Islet precursor cell (in vitro differentiated cells): Measurements from ENCODE around the gene LSS.

Experiments used
- DNase-seq: peaks from one replicate; pipeline ENCODE4 v3.0.0-alpha.2; 2018

Gene LSS

DNA sequence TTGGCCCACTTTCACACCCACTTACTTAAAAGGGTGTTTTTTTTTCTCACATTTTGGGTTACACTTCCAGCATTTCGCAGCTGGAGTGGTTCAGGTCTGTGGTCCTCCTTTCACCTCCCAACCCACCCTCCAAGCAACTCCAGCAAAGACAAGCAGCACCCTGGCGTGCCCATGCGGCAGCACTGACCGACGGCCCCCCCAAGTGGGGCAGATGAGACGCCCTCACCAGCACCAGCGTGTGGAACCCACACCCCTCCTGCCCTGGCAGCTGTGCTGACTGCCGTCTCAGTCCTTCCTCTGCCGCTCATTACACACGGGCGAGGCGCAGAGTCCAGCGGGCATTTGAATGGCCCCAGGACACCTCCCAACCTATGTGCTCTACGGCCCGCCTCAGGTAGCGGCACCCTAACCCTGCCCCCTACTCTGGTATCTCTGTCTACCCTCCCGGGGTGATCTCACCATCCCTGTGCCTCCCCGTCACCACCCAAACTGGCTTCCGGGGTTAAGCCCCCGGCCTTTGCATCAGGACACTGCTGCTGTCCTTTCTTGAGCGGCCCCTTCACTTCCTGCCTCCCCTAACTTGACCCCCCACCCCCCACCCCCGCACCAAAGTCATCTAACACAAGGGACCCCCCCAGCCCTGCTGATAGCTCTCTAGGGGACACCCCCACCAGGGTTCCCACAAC lies 10.9 kb downstream of the LSS start:
- peak; percentile 37 for DNase-seq

DNA sequence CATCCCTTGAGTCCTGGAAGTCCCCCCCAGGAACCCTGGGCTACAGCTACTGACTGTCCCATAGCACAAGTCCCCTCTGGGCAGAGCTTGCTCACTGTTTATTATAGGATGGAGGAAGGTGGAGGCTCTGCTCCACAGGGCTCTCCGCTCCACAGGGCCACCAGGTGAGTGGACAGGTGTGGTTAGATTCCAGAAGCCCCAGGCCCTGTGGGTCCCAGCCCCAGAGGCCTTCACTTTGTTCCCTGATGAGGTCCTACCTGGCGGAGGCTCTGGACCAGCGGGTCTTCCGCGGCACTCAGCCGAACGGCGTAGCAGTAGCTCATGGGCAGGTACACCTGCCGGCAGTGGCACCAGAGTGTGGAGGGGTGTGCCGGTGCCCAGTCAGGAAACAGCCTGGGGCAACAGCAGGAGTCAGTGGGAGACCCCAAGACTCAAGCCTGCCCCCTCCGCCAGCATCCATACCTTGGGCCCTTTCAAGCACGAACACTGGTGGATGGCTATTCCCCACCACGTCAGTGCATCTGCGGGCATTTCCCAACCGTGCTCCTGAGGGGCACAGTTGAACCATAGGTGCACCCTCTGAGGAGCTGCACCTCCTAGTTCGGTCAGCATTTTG lies 12.3 kb downstream of the LSS start:
- peak; percentile 49 for DNase-seq

DNA sequence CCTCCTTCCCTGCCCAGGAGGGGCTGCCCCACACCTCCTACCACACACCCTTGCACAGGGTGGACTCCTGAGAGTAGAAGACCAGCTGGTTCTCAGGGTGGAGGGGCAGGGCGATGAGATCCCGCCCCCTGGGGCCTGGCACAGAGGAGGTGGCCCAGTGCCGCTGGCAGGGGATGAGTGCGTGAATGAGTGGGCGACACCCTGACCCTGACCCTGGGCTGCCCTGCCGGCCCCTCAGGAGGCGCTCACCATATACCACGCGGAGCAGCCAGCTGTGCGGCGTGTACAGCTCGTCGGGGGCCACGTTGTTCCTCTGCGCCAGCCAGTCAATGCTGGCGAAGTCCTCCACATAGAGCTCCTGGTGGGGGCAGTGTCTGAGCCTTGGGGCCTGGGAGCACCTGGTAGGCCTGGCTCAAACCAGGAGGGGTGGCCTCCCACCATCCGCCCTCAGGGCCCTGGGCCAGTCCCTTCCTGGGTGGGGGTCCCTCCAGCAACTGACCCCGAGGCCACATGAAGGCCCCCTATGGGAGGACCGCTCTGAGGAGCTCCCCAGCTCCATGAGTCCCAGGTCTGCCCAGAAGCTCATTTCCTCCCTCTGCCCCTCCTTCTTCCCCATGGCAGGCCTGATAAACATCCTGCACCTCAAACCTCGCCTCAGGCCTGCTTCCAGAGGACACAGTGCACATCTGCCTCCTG lies 13.0 kb downstream of the LSS start:
- DNase-seq, result peak; percentile 45

DNA sequence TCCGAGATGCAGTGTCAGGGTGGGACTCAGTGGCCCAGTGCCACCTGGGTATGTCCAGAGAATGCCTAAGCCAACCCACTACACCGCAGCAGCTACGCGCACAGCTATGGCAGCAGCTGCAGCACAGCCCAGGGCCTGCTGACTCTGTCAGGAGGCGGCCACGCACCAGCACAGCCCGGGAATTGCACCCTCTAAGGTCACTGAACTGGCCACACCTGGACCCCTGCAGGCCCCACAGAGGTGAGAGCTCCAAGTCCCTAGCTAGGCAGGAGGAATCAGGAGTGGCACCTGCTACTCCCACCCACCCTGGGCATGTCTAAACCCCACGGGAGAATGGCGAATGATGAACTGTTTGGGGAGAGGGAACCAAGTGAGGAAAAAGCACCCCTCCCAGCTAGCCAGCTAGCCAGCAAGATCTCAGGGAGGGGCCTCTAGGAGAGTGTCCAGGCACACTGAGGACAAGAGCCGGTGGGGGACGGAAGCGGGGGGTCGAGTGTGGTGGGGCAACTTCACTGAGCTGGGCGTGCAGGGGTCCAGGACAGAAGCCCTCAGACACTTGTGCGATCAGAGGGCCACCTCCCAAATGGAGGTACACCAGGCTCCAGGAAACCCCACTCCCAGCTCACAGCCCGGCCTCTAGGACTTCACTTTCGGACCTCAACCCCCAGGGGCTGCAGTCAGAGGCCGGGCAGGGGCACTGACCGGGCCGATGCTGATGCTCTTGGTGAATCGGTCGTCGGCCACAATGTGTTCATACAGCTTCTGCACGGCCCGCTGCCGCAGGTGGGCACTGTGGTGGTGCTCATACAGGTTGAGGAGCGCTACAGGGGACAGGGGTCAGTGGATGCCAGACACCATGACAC lies 13.9 kb downstream of the LSS start:
- peak; percentile 48 for DNase-seq

DNA sequence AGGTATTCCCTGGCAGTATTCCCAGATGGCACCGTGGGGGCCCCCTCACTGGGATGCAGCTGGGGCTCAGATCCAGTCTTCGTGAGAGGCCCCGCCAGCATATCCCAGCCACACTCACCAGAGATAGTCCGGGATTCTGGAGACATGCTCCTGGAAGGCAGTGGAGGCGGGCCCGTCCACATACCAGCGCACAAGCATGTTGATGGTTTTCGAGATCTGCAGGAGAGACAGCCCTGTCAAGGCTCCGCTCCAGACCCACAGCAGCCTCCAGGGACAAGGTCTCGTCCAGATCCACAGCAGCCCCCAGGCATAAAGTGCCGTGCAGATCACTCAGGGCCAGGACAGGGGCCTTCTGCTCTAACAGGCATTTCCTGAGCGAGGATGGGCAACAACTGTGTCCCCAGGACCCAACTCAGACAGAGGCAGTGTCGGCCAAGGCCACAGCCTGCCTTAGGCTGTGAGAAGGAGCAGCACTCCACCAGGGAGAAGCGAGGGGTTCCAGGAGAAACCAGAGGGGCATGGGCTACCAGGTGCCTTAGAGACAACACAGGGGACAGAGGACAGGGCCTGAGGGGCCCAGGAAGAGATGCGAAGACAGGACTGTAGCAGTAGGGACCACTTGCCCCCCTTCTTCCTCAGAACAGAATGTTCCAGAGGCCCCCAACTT lies 14.8 kb downstream of the LSS start:
- peak; percentile 88 for DNase-seq

DNA sequence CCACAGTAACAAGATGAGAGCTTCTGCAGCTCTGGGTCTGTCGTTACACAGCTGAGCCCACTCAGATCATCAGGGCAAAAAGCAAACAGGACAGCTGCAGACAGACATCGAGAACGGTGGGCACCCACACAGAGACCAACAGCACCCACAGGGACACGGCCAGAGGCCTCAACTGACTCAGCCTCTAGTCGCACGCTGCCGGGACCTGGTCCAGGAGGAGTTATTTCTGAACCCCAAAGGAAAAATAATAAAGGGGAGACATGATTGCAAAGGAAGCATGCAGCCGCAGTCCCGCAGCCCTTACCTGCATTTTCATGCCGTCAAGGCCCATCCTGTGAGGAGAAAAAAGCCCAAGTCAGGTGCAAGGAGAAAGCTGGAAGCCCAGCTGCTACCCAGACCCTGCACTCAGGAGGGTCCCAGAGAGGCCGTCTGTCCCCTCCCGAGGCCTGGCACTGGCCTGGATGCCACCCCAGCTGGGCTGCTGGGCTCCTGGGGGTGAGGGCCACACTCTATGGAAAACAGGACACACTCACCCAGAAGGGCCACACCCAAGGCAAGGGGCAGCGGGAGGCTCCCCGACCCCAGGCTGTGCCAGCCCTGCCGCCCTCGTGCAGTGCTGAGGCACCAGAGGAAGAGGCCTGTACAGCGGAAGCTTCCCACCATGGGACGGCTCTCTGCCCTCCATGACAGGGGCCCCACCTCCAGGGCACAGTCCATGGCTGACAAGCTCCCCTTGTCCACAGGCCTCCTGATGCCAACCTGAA lies 15.7 kb downstream of the LSS start:
- DNase-seq, result peak; percentile 50

DNA sequence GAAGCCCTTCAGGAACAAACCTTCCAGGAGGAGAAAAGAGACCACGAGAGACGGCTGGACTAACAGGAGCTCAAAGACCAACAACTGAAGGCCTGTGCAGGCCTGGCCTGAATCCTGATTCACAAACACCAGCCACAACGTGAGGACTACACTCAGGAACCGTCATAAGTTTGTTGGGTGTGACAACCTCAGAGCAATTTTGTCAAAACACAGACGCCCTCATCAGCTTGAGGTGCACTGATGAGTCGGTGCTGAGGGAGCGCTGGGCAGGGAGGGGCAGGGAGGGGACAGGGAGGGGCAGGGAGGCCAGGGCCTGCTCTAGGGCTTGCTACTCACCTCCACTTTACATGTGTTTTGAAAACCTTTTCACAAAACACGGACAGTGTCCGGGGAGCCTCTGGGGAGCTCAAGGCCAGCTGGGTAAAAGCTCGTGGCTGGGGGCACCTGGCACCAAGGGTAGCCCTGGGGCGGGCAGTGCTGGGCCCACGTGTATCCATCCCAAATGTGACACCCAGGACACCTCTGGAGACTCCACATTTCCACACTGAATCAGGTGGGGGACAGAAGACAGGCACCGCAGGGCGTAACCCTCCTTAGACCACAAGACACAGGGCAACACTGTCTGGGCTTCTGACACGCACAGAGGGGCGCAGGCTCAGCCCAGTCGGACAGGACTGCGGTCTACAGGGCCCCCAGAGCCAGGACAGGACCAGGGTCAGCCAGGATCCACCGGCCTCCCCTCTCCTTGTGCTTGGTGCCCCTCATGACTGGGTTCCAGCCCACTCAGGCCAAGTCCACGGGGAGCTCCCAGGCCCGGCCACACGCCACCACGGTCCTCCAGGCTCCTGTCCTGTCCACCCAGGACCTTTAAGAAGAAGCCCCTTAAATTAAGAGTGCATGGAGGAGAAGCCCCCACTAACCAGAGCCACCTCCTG lies 16.5 kb downstream of the LSS start:
- DNase-seq, result peak; percentile 48

DNA sequence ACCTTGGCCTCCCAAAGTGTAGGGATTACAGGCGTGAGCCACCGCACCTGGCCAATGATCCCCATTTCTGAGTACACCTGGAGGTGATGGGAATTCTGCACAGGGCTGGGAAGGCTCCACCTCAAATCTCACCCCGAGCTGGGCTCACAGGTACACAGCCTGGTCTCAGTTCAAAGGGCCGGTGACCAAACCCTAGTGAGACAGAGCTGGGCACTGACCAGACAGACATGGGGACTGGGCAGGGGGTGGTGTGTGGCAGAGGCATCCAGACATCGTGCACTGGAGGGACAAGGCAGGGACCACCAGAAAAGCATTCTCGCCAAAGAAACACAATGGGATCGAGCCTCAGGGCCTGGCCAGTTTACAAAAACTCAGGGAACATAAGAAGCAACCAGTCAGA lies 17.2 kb downstream of the LSS start:
- peak; percentile 32 for DNase-seq

DNA sequence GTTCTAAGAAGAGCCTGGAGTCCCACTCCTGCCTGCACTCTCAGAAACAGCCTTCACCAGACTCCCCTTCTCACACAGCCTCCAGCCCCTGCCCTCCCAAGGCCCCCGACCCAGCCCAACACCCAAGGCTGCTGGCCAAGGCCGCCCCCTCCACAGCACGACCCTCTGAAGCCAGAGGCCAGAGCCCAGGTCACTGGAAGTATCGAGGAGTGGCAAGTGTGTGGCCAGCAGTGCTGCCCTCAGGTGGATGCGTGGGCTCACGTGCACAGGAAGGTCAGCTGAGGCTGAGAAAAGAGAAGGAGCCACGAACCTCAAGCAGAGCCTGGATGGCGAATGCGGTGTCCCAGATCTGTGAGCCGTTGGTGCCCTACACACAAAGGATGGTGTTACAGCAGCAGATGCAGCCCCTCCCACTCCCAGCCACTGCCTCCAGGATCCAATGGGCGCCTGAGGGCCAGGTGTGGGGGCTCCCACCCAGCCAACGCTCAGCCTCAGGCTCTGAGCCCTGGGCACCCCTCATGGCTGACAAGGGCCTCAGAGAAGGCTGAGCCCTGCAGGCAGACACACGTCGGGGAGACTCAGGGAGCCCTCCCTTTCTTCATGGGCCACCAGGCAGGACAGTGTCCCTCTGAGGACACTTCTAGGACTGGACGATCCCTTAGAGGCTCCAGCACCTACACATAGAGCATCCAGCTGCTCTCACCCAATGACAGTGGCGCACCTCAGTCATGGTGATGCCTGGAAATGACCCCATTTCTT lies 18.0 kb downstream of the LSS start:
- DNase-seq, result peak; percentile 53

DNA sequence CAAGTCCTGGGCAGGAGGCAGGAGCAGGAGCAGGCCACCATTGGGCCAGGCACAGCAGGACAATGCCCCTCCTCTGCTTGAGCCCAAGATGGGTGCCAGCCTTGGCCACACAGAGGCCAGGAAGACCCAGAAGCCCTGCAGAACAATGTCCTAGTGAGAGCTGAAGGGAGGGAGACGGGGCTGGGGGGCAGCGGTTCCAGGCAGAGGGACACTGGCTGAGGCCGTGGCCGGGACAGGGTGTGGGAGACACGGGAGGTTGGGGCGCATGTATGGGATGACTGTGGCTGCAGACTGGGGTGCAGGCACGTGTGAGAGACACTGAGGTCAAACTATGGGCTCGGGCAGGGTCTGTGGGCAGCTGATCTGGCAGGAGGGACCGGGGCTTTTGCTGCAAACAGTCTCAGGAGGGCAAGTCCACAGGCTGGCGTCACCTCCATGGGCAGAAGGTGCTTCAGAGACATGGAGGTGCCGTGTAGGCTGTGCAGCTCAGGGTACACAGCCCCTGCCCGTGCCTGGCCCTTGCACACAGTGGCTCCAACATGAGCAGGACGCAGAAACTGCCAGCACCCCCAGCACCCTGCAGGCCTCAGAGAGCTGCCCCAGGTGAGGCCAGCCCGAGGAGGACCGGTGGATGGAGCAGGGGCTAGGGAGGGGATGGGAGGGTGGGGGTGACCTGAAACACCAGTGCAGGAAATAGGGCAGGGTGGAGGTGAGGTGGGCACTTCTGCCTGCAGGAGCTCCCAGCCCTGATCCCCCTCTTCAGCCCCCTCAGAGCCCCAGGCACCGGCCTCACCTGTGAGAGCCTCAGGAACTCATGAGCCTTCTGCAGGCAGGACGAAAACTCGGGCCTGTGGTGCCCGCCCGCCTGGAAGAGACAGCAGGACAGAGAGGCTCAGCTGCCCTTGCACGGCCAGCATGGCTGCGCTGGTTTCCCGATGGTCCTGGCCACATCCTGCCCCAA lies 19.5 kb downstream of the LSS start:
- peak; percentile 47 for DNase-seq

DNA sequence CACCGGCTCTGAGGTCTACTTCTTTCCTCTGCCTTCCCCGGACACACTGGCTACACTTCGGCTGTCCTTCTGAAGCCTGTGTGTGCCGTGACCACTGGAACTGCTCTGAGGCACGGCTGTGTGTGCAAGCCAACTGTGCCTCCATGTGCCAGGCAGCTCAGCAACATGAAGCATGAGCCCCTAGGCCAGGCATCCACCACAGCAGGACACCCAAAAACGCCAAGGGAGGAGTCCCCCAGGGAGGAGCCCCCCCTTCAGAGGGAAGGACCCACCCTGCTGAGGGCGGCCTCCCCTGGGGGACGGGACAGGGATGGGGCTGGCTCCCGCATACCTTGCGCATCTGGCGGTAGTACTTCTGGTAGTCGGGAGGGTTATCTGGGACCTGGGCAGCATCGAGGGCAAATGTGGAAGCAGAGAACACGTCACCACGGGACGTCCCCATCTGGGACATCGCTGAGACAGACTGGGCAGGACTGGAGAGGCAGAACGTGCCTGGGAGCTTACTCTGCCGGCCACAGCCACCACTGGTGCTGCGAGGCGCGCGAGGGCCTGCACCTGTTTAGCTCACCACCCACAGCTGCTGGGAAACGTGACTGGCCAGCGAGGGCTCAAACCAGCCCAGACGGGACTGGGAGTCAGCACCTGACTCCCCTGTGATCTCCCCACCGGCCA lies 20.5 kb downstream of the LSS start:
- peak; percentile 40 for DNase-seq

DNA sequence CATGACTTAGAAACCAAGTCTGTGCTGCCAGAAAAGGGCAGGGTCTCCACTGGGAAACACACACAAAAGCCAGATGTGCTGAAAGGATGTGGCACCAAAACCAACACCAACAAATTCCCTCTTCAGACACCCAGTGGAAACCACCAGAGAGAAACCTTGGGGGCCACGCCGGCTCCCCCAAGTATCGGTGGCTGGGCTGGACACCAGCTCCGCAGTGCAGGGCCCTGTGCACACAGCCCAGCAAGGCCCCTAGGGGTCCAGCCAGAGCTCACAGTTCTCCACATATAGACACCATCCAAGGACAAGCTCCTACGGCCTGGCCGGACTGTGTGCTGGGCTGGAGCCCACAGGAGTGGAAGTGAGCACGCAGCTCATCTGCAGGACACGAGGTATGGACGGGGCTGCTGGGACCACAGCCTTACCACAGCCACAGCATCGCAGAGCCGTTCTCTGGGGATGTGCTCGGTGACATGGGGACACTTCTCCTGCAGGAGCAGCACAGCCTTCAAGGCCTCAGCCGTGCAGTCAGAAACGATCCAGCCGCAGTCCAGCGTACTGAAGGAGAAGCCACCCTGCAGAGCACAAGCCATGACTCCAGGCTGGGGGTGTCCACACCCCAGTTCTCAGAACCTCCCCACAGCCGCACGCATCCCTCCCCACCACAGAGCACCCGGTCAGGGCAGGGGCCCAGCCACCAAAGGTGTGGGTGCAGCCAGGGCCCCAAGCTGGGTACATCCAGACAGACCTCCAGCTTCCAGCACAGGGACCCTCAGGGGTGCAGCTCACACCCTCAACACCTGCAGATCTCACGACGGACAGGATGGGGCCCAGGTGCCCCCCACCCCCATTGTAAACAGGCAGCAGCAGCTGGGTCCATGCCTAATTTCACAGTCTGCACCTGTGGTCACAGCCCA lies 21.3 kb downstream of the LSS start:
- peak; percentile 43 for DNase-seq

DNA sequence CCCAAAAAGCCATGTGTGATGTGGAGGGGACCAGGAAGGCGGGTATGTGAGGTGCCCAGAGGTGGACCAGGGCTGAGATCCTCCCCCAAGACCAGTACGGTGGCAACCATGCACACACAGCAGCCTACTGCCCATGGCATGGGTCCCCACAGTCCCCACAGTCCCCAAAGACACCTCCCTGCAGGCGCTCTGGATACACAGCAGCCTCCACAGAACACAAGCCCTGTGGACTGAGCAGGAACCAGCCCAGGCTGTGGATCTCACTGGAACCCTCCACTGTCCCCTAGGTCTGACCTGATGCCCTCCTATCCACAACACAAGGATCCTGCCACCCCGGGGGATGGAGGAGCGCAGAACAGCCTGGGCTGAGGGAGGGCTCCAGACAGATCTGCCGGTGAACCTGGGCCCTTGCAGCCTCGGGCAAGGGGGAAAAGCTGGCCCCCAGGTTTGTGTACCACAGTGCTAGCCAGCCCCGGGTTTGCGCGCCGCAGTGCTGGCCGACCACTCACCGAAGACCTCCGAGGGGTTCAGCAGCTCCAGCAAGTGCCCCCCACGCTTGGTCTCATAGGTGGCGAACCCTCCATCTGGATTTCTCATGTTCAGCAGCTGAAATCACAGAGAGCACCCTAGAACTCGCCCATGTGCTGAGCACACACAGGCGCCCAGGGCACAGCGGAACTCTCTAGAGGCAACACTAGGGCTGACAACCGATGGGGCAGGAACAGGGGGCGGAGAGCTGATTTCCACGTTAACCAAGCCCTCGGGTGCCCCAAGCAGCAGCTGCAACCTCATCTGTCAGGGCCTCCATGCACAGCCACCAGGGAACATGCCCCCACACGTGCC lies 22.2 kb downstream of the LSS start:
- DNase-seq, result peak; percentile 44

DNA sequence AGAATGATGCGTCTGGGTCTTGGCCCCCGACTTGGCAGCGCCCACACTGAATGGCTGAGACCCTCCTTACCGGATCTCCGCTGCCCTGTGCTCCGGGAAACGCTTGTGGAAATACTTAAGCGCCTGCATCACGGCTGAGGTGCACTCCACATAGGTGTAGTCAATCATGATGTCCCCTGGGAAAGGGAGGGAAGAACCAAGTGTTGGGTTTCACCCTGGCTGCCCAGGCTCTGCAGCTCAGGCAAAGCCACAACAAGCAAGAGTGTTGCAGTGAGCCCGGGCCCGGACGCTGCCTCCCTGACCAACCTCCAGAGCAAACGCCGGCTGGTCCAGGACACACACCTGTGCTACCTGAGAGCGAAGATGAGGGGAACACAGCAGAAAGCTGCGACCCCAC lies 22.8 kb downstream of the LSS start:
- peak; percentile 45 for DNase-seq

DNA sequence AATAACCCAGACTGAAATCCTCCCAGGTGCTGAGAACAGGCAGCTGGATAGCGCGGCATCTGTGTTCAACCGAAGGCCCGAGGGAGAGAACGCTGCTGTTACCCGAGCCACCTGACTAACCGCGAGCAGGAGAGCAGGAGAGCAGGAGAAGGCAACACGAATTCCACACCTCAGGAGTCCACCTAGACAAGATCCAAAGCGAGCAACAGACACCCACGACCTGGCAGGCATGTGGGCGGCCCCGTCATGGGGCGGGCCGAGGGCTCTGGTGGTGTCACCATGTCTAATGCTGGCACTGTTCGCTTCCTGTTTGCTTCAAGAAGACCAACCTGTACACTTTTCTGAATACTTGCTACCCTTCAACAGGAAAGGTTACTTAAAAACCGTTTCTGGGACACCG lies 23.4 kb downstream of the LSS start:
- peak; percentile 40 for DNase-seq

DNA sequence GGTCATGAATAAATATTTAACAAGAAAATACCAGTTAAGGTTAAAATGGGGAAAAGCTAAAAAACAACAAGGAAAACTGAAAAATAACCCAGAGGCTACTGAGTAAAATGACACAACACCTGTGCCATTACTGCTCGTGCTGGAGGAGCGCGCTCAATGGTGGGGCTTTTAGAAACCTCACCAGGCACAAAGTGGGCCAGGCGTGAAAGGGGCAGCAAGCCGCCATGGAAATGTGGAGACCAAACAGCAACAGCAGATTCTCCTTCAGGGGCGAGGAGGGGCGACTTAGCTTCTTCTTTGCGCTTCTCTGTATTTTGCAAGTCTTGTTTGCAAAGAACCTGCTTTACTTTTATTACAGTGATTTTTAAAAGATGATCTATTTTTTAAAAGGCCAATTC lies 25.4 kb downstream of the LSS start:
- DNase-seq, result peak; percentile 22
